ENCODE data around the gene RBL1.

GRCh38 chr20:37144856-37145404 lies 49.1 kb upstream of the RBL1 start:
- TF ChIP-seq CTCF (conservative IDR thresholded peaks at IDR 0.05), result no peak
- no peak for TF ChIP-seq ZFX (IDR thresholded peaks at IDR 0.05)

Data from C4-2B (cell line).